ENCODE results near the gene EXOC4. TPM values are rescaled to one million over a fixed set of nuclear protein-coding genes. Genes with fewer than 3 reads are reported as not detected.
"Not testable (repeated sequence)": the region's sequence is repeated elsewhere in the genome, so short reads cannot be mapped to it uniquely, and the experiment has no call there.

EXOC4 gene
- total RNA-seq, 1 donor from 2014 or later = 30.8 TPM

GRCh38 chr7:134077560-134077959 lies 824.7 kb downstream of the EXOC4 start:
- intact Hi-C loops (cut with DNase I); DNase-seq (ENCODE audit: low spot score): not testable (repeated sequence)

- DNase-seq (ENCODE audit: low spot score) = no peak
- intact Hi-C loops (cut with DNase I) = no loop called here
These were observed 826.1 kb downstream of the EXOC4 start for GRCh38 chr7:134078991-134079390.

- intact Hi-C loops (cut with DNase I) = no loop called here
- DNase-seq (ENCODE audit: low spot score) = no peak
These were observed 828.8 kb downstream of the EXOC4 start for GRCh38 chr7:134081695-134082094.

DNA sequence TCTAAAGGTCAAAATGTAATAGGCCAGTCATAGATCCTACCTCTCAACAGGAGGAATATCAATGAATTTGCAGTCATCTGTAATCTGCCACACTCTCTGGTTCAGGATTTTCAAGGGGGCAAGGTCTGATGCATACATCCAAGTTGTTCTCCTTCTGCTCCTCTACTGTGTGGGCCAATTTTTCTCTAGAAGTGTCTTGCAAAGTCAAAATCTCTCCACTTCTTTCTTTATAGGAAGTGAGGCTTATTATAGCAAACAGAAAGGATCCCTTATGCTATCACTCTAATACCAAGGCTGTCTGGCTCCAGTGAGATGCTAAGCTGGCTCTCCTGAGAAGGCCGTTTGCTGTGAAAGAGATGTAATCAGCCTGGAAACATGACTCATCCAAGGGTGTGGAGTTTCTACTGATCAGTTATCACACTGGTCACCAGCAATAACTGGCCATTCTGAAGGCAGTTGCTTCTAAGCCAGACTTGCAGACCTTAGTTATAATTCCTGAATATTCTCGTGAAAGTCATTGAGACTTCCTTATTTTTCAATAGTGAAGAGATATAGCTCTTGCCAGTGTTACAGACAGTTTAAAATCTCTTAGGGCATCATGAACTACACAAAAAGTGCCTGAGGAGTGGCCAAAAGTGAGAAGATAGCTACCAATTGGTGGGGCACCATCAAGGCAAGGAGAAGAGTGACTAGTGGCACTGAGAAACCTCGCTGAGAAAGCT lies 831.0 kb downstream of the EXOC4 start:
- intact Hi-C loops (cut with DNase I) = no loop called here
- DNase-seq (ENCODE audit: low spot score) = no peak

DNA sequence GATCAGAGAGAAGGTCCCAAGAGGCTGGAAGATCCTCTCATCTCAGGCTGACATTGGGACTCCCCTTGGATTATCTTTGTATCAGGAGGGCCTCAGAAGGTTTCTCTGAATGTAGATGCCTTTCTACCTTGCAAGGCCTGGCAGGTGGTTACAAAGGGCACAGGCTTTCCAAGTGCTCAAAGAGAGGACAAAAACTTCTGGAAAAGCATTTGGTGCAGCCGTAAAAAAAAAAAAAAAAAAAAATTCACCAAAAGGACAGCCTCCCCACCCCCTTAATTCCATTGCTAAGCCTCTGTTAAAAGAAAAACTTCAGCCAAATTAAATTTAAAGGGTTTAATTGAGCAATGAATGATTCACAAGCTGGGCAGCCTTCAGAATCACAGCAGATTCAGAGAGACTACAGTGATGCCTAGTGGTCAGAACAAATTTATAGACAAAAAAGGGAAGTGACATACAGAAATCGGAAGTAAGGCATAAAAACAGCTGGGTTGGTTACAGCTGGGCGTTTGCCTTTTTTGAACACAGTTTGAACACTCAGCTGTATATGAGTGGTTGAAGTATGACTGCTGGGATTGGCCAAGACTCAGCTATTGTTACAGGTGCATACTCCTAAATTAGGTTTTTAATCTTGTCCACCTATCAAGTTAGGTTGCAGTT lies 831.7 kb downstream of the EXOC4 start:
- DNase-seq (ENCODE audit: low spot score) = no peak
- intact Hi-C loops (cut with DNase I) = no loop called here

DNA sequence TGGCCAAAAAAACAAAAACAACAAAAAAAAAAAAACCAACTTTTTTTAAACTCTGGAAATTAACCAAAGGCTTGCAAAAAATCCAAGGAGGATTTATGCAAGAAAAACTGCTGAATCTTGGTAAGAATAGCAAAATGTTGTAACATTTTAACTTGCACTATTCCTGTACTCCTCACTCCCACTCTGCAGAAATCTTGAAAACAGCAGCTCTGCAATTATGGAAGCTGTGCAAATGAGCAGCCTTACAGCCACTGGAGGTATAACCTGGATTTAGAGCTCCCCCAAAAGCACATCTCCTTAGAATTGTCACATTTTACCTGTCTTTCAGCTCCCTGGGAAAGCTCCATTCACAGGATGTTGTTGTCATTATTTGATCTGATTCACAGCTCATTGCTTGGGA lies 832.4 kb downstream of the EXOC4 start:
- intact Hi-C loops (cut with DNase I) = no loop called here
- no peak for DNase-seq (ENCODE audit: low spot score)

GRCh38 chr7:134086998-134087735 lies 834.3 kb downstream of the EXOC4 start:
- DNase-seq (ENCODE audit: low spot score) = no peak
- intact Hi-C loops (cut with DNase I) = no loop called here

- no peak for DNase-seq (ENCODE audit: low spot score)
- intact Hi-C loops (cut with DNase I) = no loop called here
These were observed 835.3 kb downstream of the EXOC4 start for GRCh38 chr7:134088199-134088598.

DNA sequence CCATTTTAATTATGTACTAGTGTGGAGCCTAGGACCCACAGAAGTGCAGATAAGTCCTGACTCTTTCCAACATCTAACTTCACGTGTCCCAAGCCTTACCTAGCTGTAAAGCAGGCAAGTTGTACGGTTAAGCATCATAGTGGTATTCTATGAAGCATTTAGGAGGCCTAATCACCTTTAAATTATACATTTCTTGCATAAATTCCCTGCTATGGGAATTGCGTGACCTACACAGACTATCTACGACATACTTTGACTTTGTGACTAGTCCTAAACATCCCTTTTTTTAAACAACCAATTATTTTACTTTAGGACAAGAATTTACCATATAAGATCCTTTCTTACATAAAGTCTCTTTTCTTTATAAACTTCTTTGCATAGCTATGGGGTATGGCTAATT lies 836.6 kb downstream of the EXOC4 start:
- intact Hi-C loops (cut with DNase I) = no loop called here
- no peak for DNase-seq (ENCODE audit: low spot score)

DNA sequence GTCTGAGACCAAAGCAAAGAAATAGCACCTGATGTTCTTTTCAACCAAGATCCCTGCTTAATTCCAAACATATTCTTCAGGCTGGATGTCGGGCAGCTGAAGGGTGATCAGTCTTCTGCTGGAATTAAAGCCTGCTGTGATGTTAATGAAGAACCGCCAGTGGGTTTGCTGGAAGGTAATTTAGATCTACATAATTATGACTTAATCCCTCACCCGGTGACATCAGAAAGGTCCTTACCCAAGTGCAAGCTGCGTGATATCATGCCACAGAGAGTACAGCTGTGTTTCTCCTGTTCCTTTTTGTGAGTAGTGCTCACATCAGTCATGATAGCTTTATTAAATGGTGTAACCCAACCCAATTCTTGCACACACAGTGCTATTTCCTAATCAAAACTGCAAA lies 845.2 kb downstream of the EXOC4 start:
- intact Hi-C loops (cut with DNase I) = no loop called here
- DNase-seq (ENCODE audit: low spot score) = no peak

- DNase-seq (ENCODE audit: low spot score) = no peak
- intact Hi-C loops (cut with DNase I) = no loop called here
These were observed 848.8 kb downstream of the EXOC4 start for GRCh38 chr7:134101716-134102115.

DNA sequence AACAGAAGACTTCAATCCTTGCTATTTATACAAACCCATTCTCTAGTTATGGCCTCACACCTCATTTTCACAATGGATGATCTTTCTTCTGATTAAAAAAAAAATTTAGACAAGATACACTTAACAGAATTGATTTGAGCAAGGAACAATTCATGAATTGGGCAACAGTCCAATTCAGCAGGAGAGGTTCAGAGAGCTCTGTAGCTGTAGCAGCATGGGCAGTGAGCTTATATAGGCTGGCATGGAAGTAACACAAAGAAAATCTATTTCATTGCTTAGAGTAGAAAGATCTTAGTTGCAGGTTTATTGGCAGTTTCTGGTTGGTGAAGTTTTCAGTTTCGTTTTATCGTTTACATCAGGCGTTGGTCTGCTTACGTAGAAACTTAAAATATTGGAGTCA lies 851.3 kb downstream of the EXOC4 start:
- DNase-seq (ENCODE audit: low spot score) = no peak
- intact Hi-C loops (cut with DNase I) = no loop called here

GRCh38 chr7:134105841-134106240 lies 853.0 kb downstream of the EXOC4 start:
- intact Hi-C loops (cut with DNase I) = no loop called here
- no peak for DNase-seq (ENCODE audit: low spot score)

DNA sequence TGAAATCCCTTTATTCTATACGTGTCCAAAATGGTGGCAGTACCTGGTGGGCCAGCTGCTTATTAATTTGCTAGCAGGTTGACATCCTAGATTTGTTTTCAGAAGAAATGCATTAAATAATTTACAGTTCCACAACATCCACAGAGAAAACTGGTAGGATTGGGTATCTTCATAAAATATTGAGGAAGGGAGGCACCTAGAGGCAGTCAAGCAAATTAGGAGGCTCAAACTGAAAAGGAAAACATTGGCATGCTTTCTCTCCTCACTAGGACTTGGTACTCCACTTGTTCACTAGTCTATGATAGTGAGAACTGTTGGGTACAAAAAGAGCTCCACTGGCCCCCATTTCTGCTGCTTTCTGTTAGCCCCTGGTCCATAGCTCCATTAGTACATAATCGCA lies 855.9 kb downstream of the EXOC4 start:
- DNase-seq (ENCODE audit: low spot score) = no peak
- intact Hi-C loops (cut with DNase I) = no loop called here

- DNase-seq (ENCODE audit: low spot score) = no peak
- intact Hi-C loops (cut with DNase I) = no loop called here
These were observed 860.8 kb downstream of the EXOC4 start for GRCh38 chr7:134113655-134114054.

DNA sequence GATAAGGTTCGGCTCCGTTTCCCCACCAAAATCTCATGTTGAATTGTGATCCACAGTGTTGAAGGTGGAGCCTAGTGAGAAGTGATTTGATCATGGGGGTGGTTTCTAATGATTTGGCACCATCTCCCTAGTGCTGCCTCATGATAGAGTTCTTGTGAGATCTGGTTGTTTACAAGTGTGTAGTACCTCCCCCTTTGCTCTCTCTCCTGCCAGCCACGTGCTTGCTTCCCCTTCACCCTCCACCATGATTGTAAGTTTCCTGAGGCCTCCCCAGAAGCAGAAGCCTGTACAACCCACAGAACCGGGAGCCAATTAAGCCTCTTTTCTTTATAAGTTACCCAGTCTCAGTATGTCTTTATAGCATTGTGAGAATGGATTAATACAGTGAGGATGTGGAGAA lies 862.1 kb downstream of the EXOC4 start:
- intact Hi-C loops (cut with DNase I) = no loop called here
- DNase-seq (ENCODE audit: low spot score) = no peak

Small RNAs within 50 kb of the gene (microRNA-seq; reads per million reads assigned to microRNA genes)
- not detected for gene MIR6133

Other genes with a start within 250 kb of the EXOC4 start
- gene CHCHD3, start 171.0 kb upstream of the EXOC4 start, total RNA-seq = 138 TPM